H1 (cell line): ENCODE measurements around the gene SEMA6D. TPM values are rescaled to one million over a fixed set of nuclear protein-coding genes. Genes with fewer than 3 reads are reported as not detected.

ENCODE experiments used
- CTCF ChIA-PET: fragments of 300-600 bp; sonication (Branson Sonifier 250); formaldehyde crosslinking; loops from one replicate; lab custom pipeline; 2021; ENCODE audit not compliant: partially characterized antibody; lab: Charles Lee
- POLR2A ChIA-PET: fragments of 300-600 bp; sonication (Branson Sonifier 250); formaldehyde crosslinking; loops from one replicate; lab custom pipeline; 2021; ENCODE audit warnings: inconsistent platforms; ENCODE audit not compliant: partially characterized antibody; lab: Charles Lee
- DNase-seq, 2 experiments: peaks; one replicate each; pipeline versions ENCODE4 v3.0.0 to v3.0.0-alpha.2; 2010 to 2022; ENCODE audit warnings: low spot score in 2 of 2, low read depth in 1 of 2, mixed read lengths in 1 of 2
- FAIRE-seq: peaks from 2 replicates; lab custom pipeline; 2011; peaks lifted over from hg19 to GRCh38; lab: Jason Lieb, UNC
- H2AFZ ChIP-seq: 2 replicates; pipeline ENCODE4 v1.8.1; 2012; ENCODE audit warnings: low read length, inconsistent platforms
- H2AK5ac ChIP-seq: 2 replicates; pipeline ENCODE4 v1.6.1; 2013; ENCODE audit warnings: low read depth, low read length
- H2BK120ac ChIP-seq: replicated peaks from 2 replicates; pipeline ENCODE3; 2013; ENCODE audit warnings: low read depth, low read length, inconsistent platforms
- H2BK12ac ChIP-seq: 2 replicates; pipeline ENCODE4 v1.6.1; 2013; ENCODE audit warnings: low read depth, low read length
- H2BK15ac ChIP-seq: 2 replicates; pipeline ENCODE4 v1.6.1; 2013; ENCODE audit warnings: low read length
- H2BK20ac ChIP-seq: 2 replicates; pipeline ENCODE4 v1.6.1; 2013; ENCODE audit warnings: low read length
- H2BK5ac ChIP-seq: 2 replicates; pipeline ENCODE4 v1.6.1; 2013; ENCODE audit warnings: low read depth, low read length
- H3K14ac ChIP-seq: 2 replicates; pipeline ENCODE4 v1.6.1; 2013; ENCODE audit warnings: inconsistent platforms; ENCODE audit not compliant: insufficient read length
- H3K18ac ChIP-seq: 2 replicates; pipeline ENCODE4 v1.6.1; 2013; ENCODE audit warnings: low read length; ENCODE audit errors: extremely low read depth
- H3K23ac ChIP-seq: 2 replicates; pipeline ENCODE4 v1.6.1; 2013; ENCODE audit warnings: inconsistent platforms; ENCODE audit not compliant: insufficient read length
- H3K23me2 ChIP-seq: 2 replicates; pipeline ENCODE4 v1.6.1; 2013; ENCODE audit warnings: low read depth, low read length
- H3K27ac ChIP-seq: 2 replicates; pipeline ENCODE4 v1.6.1; 2011; ENCODE audit warnings: low read depth, low read length, inconsistent platforms
- H3K27me3 ChIP-seq, 4 experiments: replicated peaks in 1 of 4; 1 replicate in 1 of 4; 2 replicates in 3 of 4; pipeline versions ENCODE4 v1.6.1 to v1.8.1; 2011 to 2013; ENCODE audit warnings: low read length in 3 of 4, mild to moderate bottlenecking in 3 of 4, inconsistent platforms in 2 of 4, mixed read lengths in 2 of 4, moderate library complexity in 1 of 4; ENCODE audit not compliant: control insufficient read depth in 3 of 4, insufficient read depth in 3 of 4; ENCODE audit errors: extremely low read depth in 1 of 4
- H3K36me3 ChIP-seq, 4 experiments: 2 replicates each; pipeline versions ENCODE4 v1.6.1 to v1.8.1; 2011 to 2013; ENCODE audit warnings: mild to moderate bottlenecking in 4 of 4, low read length in 3 of 4, moderate library complexity in 2 of 4, control low read depth in 1 of 4, inconsistent platforms in 1 of 4; ENCODE audit not compliant: insufficient read depth in 4 of 4, control insufficient read depth in 2 of 4
- H3K4ac ChIP-seq: replicated peaks from 2 replicates; pipeline ENCODE3; 2013; ENCODE audit warnings: low read length, low read depth, mixed read lengths, inconsistent platforms; ENCODE audit not compliant: insufficient read length
- H3K4me1 ChIP-seq, 4 experiments: replicated peaks in 1 of 4; 1 replicate in 1 of 4; 2 replicates in 3 of 4; pipeline versions ENCODE4 v1.6.1 to v1.8.1; 2011 to 2013; ENCODE audit warnings: low read length in 3 of 4, inconsistent platforms in 2 of 4, mixed read lengths in 1 of 4; ENCODE audit not compliant: insufficient read depth in 4 of 4, control insufficient read depth in 3 of 4
- H3K4me2 ChIP-seq, 2 experiments: 2 replicates each; pipeline versions ENCODE4 v1.6.1 to v1.8.1; 2011 to 2013; ENCODE audit warnings: low read depth in 2 of 2, low read length in 2 of 2, control low read depth in 1 of 2, inconsistent platforms in 1 of 2, mild to moderate bottlenecking in 1 of 2; ENCODE audit not compliant: insufficient read depth in 1 of 2
- H3K4me3 ChIP-seq, 4 experiments: fragments of 200-600, 300-600 bp in 1 of 4; sonication (generic), shearing (Covaris generic), sonication (Bioruptor Twin) in 1 of 4; 2 replicates each; pipeline versions ENCODE4 v1.5.1 to v1.8.1; 2011 to 2016; ENCODE audit warnings: low read length in 4 of 4, low read depth in 3 of 4, control low read depth in 2 of 4, inconsistent platforms in 2 of 4, mild to moderate bottlenecking in 2 of 4, mixed read lengths in 1 of 4, moderate library complexity in 1 of 4; ENCODE audit not compliant: insufficient read depth in 2 of 4; ENCODE audit errors: extremely low read depth in 1 of 4
- H3K56ac ChIP-seq: replicated peaks from 2 replicates; pipeline ENCODE3; 2013; ENCODE audit warnings: low read depth, mild to moderate bottlenecking, mixed read lengths, low read length, inconsistent platforms; ENCODE audit not compliant: insufficient read length
- H3K79me1 ChIP-seq: 2 replicates; pipeline ENCODE4 v1.6.1; 2013; ENCODE audit warnings: low read depth, low read length, control low read depth
- H3K79me2 ChIP-seq, 2 experiments: 2 replicates each; pipeline versions ENCODE4 v1.6.1 to v1.8.1; 2012 to 2013; ENCODE audit warnings: low read length in 2 of 2, mild to moderate bottlenecking in 2 of 2, inconsistent platforms in 1 of 2; ENCODE audit not compliant: insufficient read depth in 2 of 2, control insufficient read depth in 1 of 2
- H3K9ac ChIP-seq, 4 experiments: replicated peaks in 1 of 4; 1 replicate in 1 of 4; 2 replicates in 3 of 4; pipeline versions ENCODE4 v1.6.1 to v1.8.1; 2011 to 2013; ENCODE audit warnings: low read depth in 3 of 4, low read length in 3 of 4, control low read depth in 2 of 4, mild to moderate bottlenecking in 2 of 4, moderate library complexity in 2 of 4, inconsistent platforms in 1 of 4; ENCODE audit errors: extremely low read depth in 1 of 4
- H3K9me3 ChIP-seq, 2 experiments: 2 replicates each; pipeline versions ENCODE4 v1.6.1 to v1.8.1; 2012 to 2013; ENCODE audit warnings: mild to moderate bottlenecking in 2 of 2, moderate library complexity in 2 of 2, control low read depth in 1 of 2, inconsistent platforms in 1 of 2, low read depth in 1 of 2, low read length in 1 of 2, mixed read lengths in 1 of 2; ENCODE audit not compliant: insufficient read depth in 2 of 2
- H4K20me1 ChIP-seq, 2 experiments: replicated peaks in 1 of 2; 2 replicates each; pipeline versions ENCODE3 to v1.8.1; 2011 to 2013; ENCODE audit warnings: inconsistent platforms in 2 of 2, low read length in 2 of 2, mild to moderate bottlenecking in 1 of 2; ENCODE audit not compliant: insufficient read depth in 2 of 2, control insufficient read depth in 1 of 2
- H4K5ac ChIP-seq: 2 replicates; pipeline ENCODE4 v1.6.1; 2013; ENCODE audit warnings: low read length, low read depth, mixed read lengths, inconsistent platforms; ENCODE audit not compliant: insufficient read length
- H4K8ac ChIP-seq: 2 replicates; pipeline ENCODE4 v1.8.0; 2013; ENCODE audit warnings: mild to moderate bottlenecking, moderate library complexity, low read length, inconsistent platforms; ENCODE audit not compliant: insufficient read depth; ENCODE audit errors: extremely low read depth
- H4K91ac ChIP-seq: replicated peaks from 2 replicates; pipeline ENCODE3; 2013; ENCODE audit warnings: low read length, mixed read lengths, inconsistent platforms; ENCODE audit not compliant: insufficient read length
- ASH2L ChIP-seq: fragments of 200-600, 300-600 bp; sonication (generic); IDR thresholded peaks from one replicate; pipeline ENCODE4 v1.7.1; 2017; ENCODE audit warnings: low read length
- CHD1 ChIP-seq: IDR thresholded peaks from 2 replicates; pipeline ENCODE4 v1.6.1; 2012; ENCODE audit warnings: low read depth, low read length, improper control_type of control experiment
- CREB1 ChIP-seq: IDR thresholded peaks from 2 replicates; pipeline ENCODE4 v1.6.1; 2012; ENCODE audit warnings: inconsistent platforms
- GTF2F1 ChIP-seq: IDR thresholded peaks from 2 replicates; pipeline ENCODE4 v1.6.1; 2012; ENCODE audit warnings: low read depth, low read length, improper control_type of control experiment, borderline replicate concordance
- HDAC6 ChIP-seq: IDR thresholded peaks from one replicate; pipeline ENCODE4 v1.7.1; 2012; ENCODE audit warnings: low read depth, mild to moderate bottlenecking, inconsistent platforms, low read length, moderate library complexity
- RBBP5 ChIP-seq: IDR thresholded peaks from 2 replicates; pipeline ENCODE4 v1.7.1; 2012; ENCODE audit warnings: low read depth, mild to moderate bottlenecking, inconsistent platforms, low read length, moderate library complexity, borderline replicate concordance
- RXRA ChIP-seq: IDR thresholded peaks from 2 replicates; pipeline ENCODE4 v1.6.1; 2011; ENCODE audit warnings: low read depth, mild to moderate bottlenecking, low read length, moderate library complexity; ENCODE audit not compliant: insufficient read depth
- SRF ChIP-seq: IDR thresholded peaks from 2 replicates; pipeline ENCODE4 v1.6.1; 2011; ENCODE audit warnings: mild to moderate bottlenecking, low read depth, low read length, moderate library complexity
- YY1 ChIP-seq: IDR thresholded peaks from 2 replicates; pipeline ENCODE4 v1.6.1; 2011; ENCODE audit warnings: low read depth, mild to moderate bottlenecking, low read length
- WGBS, 2 experiments: shearing (Covaris generic) in 1 of 2; methylation state at CpG; one replicate each; pipeline versions ENCODE4 v1.1.6 to v1.1.7; 2013 to 2015; ENCODE audit warnings: low lambda C conversion rate in 2 of 2, mixed read lengths in 2 of 2, inconsistent platforms in 1 of 2, low coverage in 1 of 2, missing lambda C conversion rate in 1 of 2; ENCODE audit not compliant: insufficient replicate concordance in 2 of 2, insufficient coverage in 1 of 2, insufficient read length in 1 of 2; ENCODE audit errors: extremely low coverage in 1 of 2, missing lambda C conversion rate in 1 of 2; 5-methylcytosine and 5-hydroxymethylcytosine counted together
- polyA plus RNA-seq, 7 experiments: library from polyadenylated mRNA; depleted of rRNA in 3 of 7; stranded (reverse) in 5 of 7; unstranded in 2 of 7; fragments of >200 nt in 5 of 7; fragments of 200-250 nt in 2 of 7; gene quantifications; 1 replicate in 5 of 7; 2 replicates in 1 of 7; 4 replicates in 1 of 7; pipeline versions ENCODE4 v1.2.1 to v1.2.3, GENCODE V29; 2011 to 2013; ENCODE audit warnings: missing spikeins in 2 of 7, mixed read lengths in 2 of 7
- total RNA-seq: library from RNA; stranded (reverse); fragmentation: NEBNext Ultra II Directional; extraction: Animal tissue kit (Norgen Biotek cat#: 25700); gene quantifications from 2 replicates; pipeline ENCODE4 v1.2.1, GENCODE V29; 2021
- TF ChIP-seq, protein P1 (sequence below): IDR thresholded peaks from 2 replicates; pipeline ENCODE4 v1.6.1; 2012; ENCODE audit warnings: inconsistent platforms

The SEMA6D gene
- total and polyA plus RNA-seq, 2 of the 8 experiments (the other 6 are each of a cell fraction or from before 2014, with no cell fraction given) = 2.2 to 3.8 TPM

DNA sequence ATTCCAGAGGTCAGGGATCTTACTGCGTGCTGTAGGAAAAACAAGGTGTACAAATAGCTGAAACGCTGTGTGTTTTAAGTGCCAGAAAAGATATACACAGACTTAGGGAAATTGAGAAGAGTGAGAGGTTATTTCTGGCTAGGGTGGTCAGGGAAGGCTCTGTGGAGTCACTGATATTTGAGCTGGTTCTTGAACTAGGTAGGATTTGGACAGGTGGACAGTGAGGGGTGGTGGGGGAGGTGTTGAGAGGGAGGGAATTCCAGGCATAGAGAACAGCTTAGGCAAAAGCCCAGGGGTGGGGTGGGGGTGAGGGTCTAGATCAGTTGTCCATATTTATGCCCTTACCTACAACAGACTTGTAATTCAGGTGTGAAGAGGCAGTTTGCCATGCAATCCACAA, 7.0 kb downstream of the SEMA6D start:
- H4K5ac ChIP-seq = no peak overlapping the region
- H3K79me2 ChIP-seq = no peaks in the 10 kb centered on the region
- H3K9ac ChIP-seq = no peak overlapping the region
- H4K91ac ChIP-seq = no peak overlapping the region
- H2BK5ac ChIP-seq = no peak overlapping the region
- H2AK5ac ChIP-seq = no peak overlapping the region
- no peak overlapping the region for H2AFZ ChIP-seq
- H3K23me2 ChIP-seq = no peaks in the 10 kb centered on the region
- no peaks in the 10 kb centered on the region for H3K9me3 ChIP-seq
- no peak overlapping the region for H3K4ac ChIP-seq
- no peaks in the 10 kb centered on the region for H3K79me1 ChIP-seq
- POLR2A ChIA-PET = no interaction called here
- H3K4me2 ChIP-seq = no peak overlapping the region
- H3K18ac ChIP-seq = no peak overlapping the region
- DNase-seq = no peak
- no peaks in the 10 kb centered on the region for H3K36me3 ChIP-seq
- FAIRE-seq = no peak
- CTCF ChIA-PET = interaction anchor here (0.8 to 2.1 kb wide), 6 partner anchors 11 to 361 kb away, joined by 3 to 9 read pairs (median 4); no protein-coding TSS in a partner anchor
- H2BK20ac ChIP-seq = no peak overlapping the region
- no peak overlapping the region for H3K56ac ChIP-seq
- no peak overlapping the region for H2BK15ac ChIP-seq
- peaks cover 0 to 4% (median 2%) of the 10 kb centered on the region in 4 experiments; a peak in 1 of 7 replicates for H3K4me1 ChIP-seq
- no peak overlapping the region for H2BK12ac ChIP-seq
- H3K27me3 ChIP-seq = peaks cover 1 to 11% (median 7%) of the 10 kb centered on the region in 4 experiments
- H3K4me3 ChIP-seq = no peak overlapping the region
- H4K8ac ChIP-seq = no peak overlapping the region
- no peaks in the 10 kb centered on the region for H4K20me1 ChIP-seq
- TF ChIP-seq CHD1 = no peak
- no peak for TF ChIP-seq GTF2F1
- no peak for TF ChIP-seq ASH2L
- TF ChIP-seq RXRA = no peak
- no peak for TF ChIP-seq HDAC6
- no peak for TF ChIP-seq YY1
- TF ChIP-seq, protein P1, sequence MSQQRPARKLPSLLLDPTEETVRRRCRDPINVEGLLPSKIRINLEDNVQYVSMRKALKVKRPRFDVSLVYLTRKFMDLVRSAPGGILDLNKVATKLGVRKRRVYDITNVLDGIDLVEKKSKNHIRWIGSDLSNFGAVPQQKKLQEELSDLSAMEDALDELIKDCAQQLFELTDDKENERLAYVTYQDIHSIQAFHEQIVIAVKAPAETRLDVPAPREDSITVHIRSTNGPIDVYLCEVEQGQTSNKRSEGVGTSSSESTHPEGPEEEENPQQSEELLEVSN = no peak
- no peak for TF ChIP-seq RBBP5
- no peak for TF ChIP-seq SRF
- no peak for TF ChIP-seq CREB1
- TF ChIP-seq, all 59 proteins: peak for 0
- no peak overlapping the region for H3K23ac ChIP-seq
- H3K14ac ChIP-seq = no peak overlapping the region
- H2BK120ac ChIP-seq = no peak overlapping the region
- no peak overlapping the region for H3K27ac ChIP-seq
- 97% methylated on average over 2 of the region's 2 CpGs; no CpG with 5 or more reads in 1 of the 2 experiments for WGBS, 2 experiments
